ENCODE results near the gene AWAT1. TPM values are rescaled to one million over a fixed set of nuclear protein-coding genes. Genes with fewer than 3 reads are reported as not detected.
"Not testable (repeated sequence)": the region's sequence is repeated elsewhere in the genome, so short reads cannot be mapped to it uniquely, and the experiment has no call there.

Gene AWAT1
- total RNA-seq = not detected
- long read RNA-seq, donor 1 = 0 reads
- long read RNA-seq, donor 2 = 0 reads

DNA sequence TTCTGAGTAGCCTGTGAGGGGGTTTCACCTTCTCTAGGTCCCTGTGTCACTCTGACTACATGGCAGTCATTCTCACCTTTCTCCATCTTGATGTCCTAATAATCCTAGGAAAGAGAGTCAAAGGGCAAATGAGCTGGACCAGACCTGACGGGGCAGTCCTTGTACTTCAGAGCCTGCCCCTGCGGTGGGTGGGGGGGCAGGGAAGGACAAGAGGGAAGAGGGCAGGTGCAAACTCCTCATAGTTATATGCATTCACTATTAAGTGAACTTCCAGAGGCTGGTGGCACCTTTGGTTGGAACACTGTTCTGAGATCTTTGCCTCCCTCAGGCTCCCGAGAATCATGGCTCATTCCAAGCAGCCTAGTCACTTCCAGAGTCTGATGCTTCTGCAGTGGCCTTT lies at the start of gene AWAT1:
Gene AWAT1, plus strand, starts transcription at position 301 of the 400 bp plus-strand sequence. Its CDS starts 41 bp downstream, at position 342.
- intact Hi-C loops (cut with DNase I) = no loop called here
- no peak for DNase-seq (ENCODE audit: low spot score)

DNA sequence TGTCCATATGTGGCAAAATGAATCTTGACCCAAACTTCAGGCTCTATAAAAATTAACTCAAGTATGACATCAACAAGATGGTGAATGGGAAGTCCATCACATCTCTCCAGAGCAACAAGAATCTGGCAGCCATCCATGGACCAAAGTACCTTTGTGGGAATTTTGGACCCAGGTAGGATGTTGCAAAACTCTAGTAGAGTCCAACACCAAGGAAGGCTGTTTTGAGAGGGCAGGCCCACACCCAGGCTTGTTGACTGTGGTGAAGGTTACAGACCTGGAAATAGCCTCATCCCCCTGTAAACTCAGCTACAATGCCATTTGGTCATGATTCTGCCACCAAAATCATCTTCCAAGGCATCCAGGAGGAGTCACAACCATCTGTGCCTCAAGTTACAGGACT lies 44.2 kb upstream of the AWAT1 start:
- intact Hi-C loops (cut with DNase I) = no loop called here
- no peak for DNase-seq (ENCODE audit: low spot score)

DNA sequence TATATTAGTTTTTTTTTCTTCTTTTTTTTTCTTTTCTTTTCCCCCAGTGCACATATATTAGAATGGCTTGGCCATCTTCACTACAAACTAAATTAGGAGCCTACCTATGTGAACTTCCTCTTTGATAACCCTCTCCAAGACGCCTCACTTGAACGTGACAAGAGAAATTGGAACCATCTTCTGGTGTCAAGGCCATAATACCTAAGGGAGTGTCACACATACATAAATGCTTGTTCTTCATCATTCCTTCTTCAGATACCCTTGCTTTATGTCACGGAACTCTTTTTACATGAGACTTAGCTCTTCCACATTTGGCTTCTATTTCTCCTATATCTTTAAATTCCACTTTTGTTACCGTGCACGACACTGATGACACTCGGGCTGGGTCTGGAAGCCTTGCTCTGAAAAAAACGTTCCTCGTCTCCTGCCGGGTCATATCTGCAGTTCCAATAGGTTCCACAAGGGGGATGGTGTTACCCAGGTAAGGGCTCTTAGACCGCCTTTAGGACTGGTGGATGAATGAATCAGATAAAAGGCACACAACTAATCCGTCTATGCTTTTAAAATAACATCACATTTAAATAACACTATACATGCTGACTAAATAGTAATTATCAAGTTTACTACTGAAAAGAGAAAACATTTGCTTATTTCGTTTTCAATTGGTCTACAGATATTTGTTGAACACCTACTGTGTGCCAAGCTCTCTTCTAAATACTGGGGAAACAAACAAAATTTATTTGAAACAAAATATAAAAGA lies 37.3 kb upstream of the AWAT1 start:
- intact Hi-C loops (cut with DNase I) = no loop called here
- no peak for DNase-seq (ENCODE audit: low spot score)

DNA sequence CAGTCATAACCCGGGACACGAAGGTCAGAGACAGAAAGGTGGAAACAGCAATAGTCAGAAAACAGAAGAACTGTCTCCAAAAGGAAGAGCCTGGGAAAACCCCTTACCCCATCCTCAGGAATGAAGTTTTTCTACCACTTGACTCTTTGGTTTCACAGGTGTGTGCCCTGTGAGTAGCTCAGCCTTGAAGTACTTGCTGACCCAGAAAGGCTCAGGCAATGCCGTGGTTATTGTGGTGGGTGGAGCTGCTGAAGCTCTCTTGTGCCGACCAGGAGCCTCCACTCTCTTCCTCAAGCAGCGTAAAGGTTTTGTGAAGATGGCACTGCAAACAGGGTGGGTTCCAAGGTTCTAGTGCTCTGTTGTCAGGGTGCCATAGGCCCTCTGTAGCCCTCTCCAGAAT lies 32.7 kb upstream of the AWAT1 start:
- intact Hi-C loops (cut with DNase I) = no loop called here
- no peak for DNase-seq (ENCODE audit: low spot score)

DNA sequence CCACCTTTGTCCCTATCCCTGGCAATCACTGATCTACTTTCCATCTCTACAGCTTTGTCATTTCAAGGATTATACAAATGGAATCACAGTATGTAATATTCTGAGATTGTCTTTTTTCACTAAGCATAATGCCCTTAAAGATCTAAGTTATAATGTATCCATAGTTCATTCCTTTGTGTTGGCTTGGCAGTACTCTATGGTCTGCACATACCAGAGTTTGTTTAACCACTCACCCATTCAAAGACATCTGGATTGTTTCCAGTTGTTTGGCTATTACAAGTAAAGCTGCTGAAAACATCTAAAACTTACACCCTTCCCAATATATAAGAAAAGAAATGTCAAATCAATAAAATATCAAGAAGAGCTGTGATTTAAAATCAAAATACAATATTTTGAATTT lies 26.0 kb upstream of the AWAT1 start:
- intact Hi-C loops (cut with DNase I) = no loop called here
- DNase-seq (ENCODE audit: low spot score) = no peak

DNA sequence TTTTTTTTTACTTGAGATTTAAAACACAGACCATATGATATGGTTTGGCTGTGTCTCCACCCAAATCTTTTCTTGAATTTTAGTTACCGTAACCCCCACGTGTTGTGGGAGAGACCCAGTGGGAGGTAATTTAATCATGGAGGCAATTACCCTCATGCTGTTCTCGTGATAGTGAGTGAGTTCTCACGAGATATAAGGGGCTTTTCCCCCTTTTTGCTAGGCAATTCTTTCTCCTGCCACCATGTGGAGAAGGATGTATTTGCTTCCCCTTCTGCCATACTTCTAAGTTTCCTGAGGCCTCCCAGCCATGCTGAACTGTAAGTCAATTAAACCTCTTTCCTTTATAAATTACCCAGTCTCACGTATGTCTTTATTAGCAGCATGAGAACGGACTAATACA lies 24.9 kb upstream of the AWAT1 start:
- intact Hi-C loops (cut with DNase I); DNase-seq (ENCODE audit: low spot score): not testable (repeated sequence)

DNA sequence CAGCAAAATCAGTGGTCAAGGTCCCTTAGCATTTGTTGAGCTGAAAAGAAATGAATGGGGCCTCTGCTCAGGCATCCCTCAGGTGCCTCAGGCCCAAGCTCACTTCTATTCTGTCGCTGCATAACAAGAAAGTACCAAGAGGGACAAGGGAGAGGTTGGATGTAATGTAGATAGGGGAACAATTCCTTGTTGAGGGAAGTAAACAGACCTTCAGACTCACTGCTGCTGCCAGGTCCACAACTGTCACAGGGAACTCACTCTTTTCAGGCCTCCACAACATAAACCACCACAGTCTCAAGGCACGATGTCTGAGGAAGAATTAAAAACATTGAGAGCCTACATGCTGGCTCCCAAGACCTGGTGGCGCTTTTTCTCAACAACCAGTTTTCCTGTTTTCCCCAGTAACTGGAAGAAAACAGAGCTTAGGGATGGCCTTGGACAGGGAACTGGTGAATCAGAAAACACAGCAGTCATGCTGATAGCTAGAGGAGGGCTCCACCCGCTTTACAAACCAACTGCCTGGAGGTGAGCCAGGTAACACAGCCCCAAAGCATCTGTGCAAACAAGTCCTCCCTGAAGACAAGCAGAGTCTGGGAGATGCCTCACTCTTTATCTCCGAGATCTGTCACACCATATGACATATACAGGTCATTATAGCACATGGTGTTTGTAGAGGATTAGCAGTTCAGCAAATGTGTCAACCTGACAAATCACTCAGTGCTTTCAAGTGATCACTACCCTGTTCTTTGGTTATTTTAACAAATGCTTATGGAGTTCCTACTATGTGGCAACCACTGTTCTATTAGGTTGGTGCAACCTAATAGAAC lies 14.3 kb upstream of the AWAT1 start:
- no peak for DNase-seq (ENCODE audit: low spot score)
- intact Hi-C loops (cut with DNase I) = no loop called here

DNA sequence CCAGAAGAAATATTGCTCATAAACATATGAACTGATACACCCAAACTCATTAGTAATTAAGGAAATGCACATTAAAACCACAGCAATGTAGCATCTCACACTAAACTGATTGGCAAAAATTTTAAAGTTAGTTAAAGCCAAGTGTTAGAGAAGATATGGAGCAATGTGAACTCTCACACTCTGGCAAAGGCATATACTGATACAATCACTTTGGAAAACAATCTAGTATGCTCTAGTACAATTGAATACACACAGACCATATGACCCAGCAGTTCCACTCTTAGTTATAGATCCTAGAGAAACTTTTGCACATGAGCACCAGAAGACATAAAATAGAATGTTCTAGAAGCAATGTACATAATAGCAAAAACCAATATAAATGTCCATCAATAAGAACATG lies 8.4 kb upstream of the AWAT1 start:
- intact Hi-C loops (cut with DNase I) = no loop called here
- no peak for DNase-seq (ENCODE audit: low spot score)

DNA sequence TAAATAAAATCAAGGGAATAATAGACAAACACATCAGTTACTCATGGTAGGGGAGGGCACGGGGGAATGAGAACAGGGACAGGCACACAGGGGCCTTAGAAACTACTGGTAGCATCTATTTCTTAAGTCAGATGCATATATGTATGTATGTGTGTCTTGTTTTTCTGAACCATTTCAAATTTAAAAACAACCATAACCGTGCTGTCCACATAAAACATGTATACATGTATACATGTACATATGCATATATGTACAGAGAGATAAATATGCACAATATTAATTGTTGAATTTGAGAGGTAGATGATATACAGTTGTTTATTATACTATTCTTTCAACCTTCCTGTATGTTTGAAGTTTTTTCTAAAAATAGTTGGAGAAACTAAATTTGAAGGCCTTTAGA lies 7.8 kb upstream of the AWAT1 start:
- no peak for DNase-seq (ENCODE audit: low spot score)
- intact Hi-C loops (cut with DNase I) = no loop called here

DNA sequence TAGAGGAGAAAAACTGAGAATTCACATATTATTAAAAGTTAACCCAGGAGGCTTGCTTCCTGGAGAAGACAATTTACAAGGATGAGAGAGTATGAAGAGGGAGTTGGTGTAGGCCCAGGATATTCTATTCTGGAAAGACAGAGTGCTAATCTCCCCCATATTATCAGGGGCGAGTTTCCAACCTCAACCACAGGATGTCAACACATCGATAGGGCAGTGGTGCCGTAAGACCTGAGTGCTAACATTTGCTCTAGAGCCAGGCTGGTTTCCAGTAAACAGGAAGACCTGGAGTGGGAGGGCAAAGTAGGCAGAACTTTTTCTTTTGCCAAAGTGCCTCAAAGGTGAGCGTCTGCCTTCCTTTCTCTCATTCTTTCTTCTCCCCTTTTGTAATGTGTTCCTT lies 2.8 kb upstream of the AWAT1 start:
- no peak for DNase-seq (ENCODE audit: low spot score)
- intact Hi-C loops (cut with DNase I) = no loop called here

DNA sequence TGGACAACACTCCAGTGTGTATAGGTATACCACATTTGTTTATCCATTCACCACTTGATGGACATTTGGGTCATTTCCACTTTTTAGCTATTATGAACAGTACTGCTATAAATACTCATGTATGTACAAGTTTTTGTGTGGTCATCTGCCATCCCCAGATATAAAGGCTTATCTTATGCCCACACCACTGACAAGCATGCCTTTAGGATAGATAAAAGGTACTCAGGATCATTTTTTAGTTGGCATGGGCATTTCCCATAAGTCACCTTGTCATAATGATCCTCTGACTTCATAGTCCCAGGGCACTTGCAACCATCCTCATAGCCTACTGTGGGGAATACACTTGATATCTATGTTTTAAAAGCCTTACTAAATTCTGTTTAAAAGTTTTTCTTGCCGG lies 6.3 kb downstream of the AWAT1 start:
- intact Hi-C loops (cut with DNase I) = no loop called here
- DNase-seq (ENCODE audit: low spot score) = no peak

DNA sequence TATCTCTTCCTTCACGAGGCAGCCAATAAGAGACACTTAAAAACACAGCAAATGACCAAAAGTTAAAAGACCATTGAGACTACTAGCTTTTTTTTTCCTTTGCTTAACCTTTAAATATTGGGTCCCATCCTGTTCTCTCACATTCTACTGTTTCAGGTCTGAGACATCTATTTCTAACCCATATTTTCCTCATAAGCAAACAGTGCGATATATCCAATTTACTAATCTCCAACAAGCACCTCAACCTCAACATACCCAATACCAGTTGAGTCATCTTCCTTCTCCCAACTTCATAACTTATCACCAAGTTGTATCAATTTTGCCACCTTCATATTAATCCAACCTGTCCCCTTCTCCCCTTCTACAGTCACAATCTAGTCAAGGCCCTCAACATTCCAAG lies 7.0 kb downstream of the AWAT1 start:
- no peak for DNase-seq (ENCODE audit: low spot score)
- intact Hi-C loops (cut with DNase I) = no loop called here

DNA sequence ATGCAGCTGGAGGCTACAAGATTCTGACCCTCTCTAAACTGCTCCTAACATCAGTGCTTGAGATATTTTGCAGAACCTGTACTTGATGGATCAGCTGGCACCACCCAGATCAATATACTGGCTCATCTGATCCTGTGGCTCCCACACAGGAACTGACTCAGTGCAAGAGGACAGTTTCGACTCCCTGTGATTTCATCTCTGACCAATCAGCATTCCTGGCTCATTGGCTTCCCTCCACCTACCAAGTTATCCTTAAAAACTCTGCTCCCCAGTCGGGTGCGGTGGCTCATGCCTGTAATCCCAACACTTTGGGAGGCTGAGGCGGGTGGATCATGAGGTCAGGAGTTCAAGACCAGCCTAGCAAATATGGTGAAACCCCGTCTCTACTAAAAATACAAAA lies 9.1 kb downstream of the AWAT1 start:
- DNase-seq (ENCODE audit: low spot score) = not testable (repeated sequence)

DNA sequence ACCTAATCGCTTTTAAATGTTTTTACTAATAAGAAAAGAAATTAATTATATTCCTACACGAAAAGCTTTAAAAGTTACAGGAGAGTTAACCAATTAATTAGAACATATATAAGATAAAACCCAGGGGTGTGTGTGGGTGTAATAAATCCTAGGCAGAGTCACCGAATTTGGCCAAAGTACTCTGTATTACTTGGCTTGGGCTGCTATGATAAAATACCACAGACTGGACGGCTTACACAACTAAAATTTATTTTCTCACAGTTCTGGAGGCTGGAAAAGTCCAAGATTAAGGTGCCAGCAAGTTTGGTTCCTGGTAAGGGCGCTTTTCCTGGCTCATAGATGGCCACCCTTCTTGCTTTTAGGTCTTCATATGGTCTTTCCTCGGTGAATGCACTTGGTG lies 10.4 kb downstream of the AWAT1 start:
- no peak for DNase-seq (ENCODE audit: low spot score)
- intact Hi-C loops (cut with DNase I) = no loop called here

More for the DNA sequence above, 9.1 kb downstream of the AWAT1 start:
- intact Hi-C loops (cut with DNase I) = not testable (repeated sequence)

DNA sequence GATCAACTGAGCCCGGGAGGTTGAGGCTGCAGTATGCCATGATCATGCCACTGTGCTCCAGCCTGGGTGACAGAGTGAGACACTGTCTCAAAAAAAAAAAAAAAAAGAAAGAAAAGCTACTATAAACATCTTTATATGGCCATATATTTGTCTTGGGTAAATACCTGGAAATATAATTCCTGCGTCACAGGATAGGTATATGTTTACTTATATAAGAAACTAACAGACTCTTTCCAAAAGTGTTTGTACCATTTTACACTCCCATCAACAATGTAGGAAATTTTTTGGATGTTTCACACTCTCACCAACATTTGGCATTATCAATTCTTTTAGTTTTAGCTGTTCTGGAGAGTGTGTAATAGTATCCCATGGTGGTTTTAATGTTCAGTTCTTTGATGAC lies 12.8 kb downstream of the AWAT1 start:
- DNase-seq (ENCODE audit: low spot score) = no peak
- intact Hi-C loops (cut with DNase I) = no loop called here

DNA sequence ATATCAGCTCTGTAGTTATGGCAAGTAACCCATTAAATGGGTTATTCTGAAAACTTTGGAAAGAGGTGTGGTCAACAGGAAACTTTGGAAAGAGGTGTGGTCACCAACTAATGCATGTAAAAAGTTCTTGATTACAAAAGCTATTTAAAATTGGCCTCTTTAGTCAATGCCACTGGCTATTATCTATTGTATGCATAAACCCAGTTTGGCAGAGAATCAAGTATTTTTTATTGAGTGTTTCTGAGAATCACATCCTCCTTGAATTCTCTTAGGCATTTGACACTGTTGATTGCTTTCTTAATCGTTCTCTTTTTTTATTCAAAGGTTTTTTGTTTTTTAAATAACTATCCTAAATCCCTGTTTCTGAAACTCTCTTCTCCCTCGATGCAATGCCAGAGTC lies 18.0 kb downstream of the AWAT1 start:
- no peak for DNase-seq (ENCODE audit: low spot score)
- intact Hi-C loops (cut with DNase I) = no loop called here

DNA sequence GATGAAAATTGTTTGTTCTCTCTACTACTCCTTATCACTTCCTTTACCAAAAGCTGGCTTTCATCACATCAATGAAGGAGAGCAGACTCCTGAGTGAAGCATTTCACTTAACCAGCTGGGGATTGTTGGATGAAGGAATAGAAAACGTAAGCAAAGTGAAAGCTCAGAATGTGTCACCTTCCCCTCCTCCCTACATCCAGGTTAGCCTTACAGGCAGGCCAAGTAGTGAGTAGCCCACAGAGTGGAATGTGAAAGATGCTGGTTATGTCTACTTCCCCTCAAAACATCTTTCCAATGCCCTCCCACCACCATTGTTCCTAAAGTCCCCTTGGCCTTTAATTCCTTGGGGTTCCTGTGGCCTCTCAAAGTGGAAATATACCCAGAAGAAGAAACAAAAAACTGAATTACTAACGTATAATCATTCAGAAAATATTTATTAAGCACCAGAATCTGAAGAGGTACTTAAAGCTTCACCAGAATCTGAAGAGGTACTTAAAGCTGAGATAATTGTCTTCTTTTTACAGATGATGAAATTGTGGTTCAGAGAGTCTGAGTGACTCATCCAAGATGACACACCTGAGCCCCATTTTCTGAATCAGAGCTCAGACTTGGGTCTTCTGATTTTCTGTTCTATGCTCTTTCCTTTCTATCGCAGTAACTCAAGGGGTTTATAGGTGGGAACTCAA lies 19.1 kb downstream of the AWAT1 start:
- intact Hi-C loops (cut with DNase I) = no loop called here
- DNase-seq (ENCODE audit: low spot score) = no peak

DNA sequence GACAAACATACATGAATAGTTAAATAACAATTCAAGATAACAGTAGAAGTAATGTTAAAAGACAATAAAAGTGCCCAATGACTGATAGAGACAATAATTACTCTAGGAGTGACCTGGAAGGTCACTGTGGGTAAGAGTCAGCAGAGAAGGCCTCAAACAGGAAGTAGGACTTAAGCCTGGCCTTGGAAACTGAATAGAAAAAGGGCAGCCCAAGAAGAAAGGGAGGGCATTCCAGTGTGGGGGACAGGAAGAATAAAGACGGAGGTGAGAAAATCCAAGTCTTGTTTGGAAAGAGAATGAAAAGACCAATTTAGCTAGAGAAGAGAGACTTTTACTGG lies 19.6 kb downstream of the AWAT1 start:
- no peak for DNase-seq (ENCODE audit: low spot score)
- intact Hi-C loops (cut with DNase I) = no loop called here

DNA sequence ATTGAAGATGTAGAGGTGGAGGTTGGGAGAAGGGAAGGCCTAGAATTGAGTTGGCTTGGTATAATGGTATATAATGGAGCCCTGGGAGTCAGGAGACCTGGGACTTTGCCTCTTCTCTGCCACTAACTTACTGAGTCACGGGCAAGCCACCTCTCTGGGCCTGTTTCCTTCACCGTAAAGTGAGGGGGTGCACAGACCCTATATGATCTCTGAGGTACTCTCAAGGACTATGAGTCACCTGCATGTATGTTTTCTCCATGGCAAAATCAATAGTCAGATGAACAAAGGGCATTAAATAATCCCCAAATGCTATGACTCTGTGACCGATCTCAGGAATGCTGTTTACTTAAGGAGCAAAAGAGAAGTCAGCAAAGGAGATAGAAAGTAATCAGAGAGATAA lies 20.5 kb downstream of the AWAT1 start:
- no peak for DNase-seq (ENCODE audit: low spot score)
- intact Hi-C loops (cut with DNase I) = no loop called here

DNA sequence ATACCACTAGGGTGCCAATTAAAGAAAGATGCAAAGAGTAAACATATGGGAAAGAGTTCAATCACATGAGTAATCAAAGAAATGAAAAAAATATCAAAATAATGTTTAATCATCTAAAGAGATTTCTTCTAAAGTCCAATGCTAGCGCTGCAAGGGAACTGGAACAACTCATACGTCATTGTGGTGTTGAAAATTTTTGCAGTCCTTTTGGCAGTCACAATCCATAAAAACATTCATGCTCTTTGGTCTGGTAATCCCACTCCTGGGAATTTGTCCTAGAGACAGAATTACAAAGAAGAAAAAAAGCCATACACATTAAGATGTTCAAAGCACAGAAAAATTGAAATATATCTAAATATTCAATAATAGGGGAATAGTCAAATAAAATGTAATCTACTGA lies 21.0 kb downstream of the AWAT1 start:
- no peak for DNase-seq (ENCODE audit: low spot score)
- intact Hi-C loops (cut with DNase I) = no loop called here

Data from posterior vena cava (tissue), 2 donors.